KOPT-K1 (cell line): ENCODE measurements around the gene CLEC3B.
"Not testable (repeated sequence)": the region's sequence is repeated elsewhere in the genome, so short reads cannot be mapped to it uniquely, and the experiment has no call there.

Source experiments
- H3K27ac ChIP-seq: fragments of 200-600 bp; sonication (generic); 2 replicates; pipeline ENCODE4 v1.5.1; 2016; ENCODE audit warnings: antibody characterized with exemption, mild to moderate bottlenecking, low read depth, low read length; ENCODE audit not compliant: poor library complexity, severe bottlenecking
- H3K36me3 ChIP-seq: fragments of 200-600 bp; sonication (generic); 2 replicates; pipeline ENCODE4 v1.5.1; 2017; ENCODE audit warnings: antibody characterized with exemption, mild to moderate bottlenecking, low read length, moderate library complexity; ENCODE audit not compliant: insufficient read depth
- H3K9me3 ChIP-seq: fragments of 200-600 bp; sonication (generic); 2 replicates; pipeline ENCODE4 v1.5.1; 2017; ENCODE audit warnings: antibody characterized with exemption, low read length, mild to moderate bottlenecking; ENCODE audit not compliant: insufficient read depth, poor library complexity, severe bottlenecking

Gene CLEC3B, protein sequence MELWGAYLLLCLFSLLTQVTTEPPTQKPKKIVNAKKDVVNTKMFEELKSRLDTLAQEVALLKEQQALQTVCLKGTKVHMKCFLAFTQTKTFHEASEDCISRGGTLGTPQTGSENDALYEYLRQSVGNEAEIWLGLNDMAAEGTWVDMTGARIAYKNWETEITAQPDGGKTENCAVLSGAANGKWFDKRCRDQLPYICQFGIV

DNA sequence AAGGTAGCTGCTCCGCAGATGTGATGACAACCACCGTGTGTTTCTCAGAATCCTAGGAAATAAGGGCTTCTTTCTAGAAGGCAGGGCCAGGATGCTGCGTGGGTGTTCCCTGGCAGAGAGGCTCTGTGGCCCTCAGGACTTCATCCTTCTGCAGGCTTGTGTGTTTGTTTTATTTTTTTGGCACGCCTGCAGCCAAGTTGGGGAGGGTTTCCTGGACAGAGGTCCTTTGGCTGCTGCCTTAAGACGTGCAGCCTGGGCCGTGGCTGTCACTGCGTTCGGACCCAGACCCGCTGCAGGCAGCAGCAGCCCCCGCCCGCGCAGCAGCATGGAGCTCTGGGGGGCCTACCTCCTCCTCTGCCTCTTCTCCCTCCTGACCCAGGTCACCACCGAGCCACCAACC, at the start of gene CLEC3B:
CLEC3B (plus strand) TSS at position 266 of the 400 bp plus-strand sequence; CDS start at position 326, 60 bp downstream.
- Histone ChIP-seq H3K36me3 (no peaks in the 10 kb centered on the region), H3K27ac (no peak within 1 kb of the TSS), H3K9me3 (no peaks in the 10 kb centered on the region)

GRCh38 chr3:44981220-44981619, 44.9 kb upstream of the CLEC3B start:
- H3K9me3 ChIP-seq: no peaks in the 10 kb centered on the region
- peaks cover 26% of the 10 kb centered on the region; the same call in 1 of the 2 replicates for H3K36me3 ChIP-seq
- H3K27ac ChIP-seq: no peak overlapping the region

DNA sequence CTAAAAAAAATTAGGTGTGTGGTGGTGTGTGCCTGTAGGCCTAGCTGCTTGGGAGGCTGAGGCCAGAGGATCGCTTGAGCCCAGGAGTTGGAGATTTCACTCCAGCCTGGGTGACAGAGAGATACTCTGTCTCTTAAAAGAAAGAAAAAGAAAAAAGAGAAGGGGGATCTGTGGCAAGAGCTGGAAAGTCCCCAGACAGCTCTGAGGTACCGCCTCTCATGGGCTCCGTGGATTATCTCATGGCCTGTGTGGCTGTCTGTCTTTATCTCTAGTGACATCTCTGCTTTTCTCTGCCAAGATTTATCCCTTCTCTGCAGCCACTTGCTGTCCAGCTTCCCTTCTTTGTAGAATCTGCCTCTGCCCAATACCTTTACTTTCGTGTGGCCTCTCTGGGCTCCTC, 44.4 kb upstream of the CLEC3B start:
- peaks cover 26% of the 10 kb centered on the region; the same call in 1 of the 2 replicates for H3K36me3 ChIP-seq
- H3K27ac ChIP-seq: no peak overlapping the region
- H3K9me3 ChIP-seq: no peaks in the 10 kb centered on the region

GRCh38 chr3:44982817-44983216, 43.3 kb upstream of the CLEC3B start:
- Histone ChIP-seq H3K27ac (no peak overlapping the region), H3K9me3 (no peaks in the 10 kb centered on the region), H3K36me3 (peaks cover 22% of the 10 kb centered on the region; the same call in 1 of the 2 replicates)

DNA sequence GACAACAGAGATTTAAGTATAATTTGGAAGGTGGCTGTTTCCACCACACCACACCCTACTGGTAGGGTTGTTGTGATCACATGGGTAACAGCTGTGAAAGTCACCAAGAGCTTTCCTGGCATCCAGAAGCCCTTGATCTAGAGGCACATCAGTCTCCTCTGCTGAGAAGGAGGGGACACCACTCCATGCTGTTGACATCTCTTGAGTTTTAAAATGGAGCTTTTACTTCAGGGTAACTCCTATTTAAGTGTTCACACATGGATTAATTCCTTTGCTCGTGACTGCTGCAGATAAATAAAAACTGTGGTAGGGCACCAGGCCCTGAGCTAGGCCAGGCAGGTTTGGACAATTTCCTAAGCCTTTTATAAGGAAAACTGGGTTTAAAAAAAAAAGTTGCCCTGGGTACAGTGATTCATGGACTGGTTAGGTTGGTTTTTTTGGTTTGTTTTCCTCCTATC, 42.6 kb upstream of the CLEC3B start:
- H3K36me3 ChIP-seq: peaks cover 23% of the 10 kb centered on the region
- H3K27ac ChIP-seq: no peak overlapping the region
- H3K9me3 ChIP-seq: no peaks in the 10 kb centered on the region

- Histone ChIP-seq H3K36me3 (peaks cover 30% of the 10 kb centered on the region), H3K9me3 (no peaks in the 10 kb centered on the region), H3K27ac (no peak overlapping the region)
Observed at GRCh38 chr3:44984335-44984734, 41.8 kb upstream of the CLEC3B start.

- H3K9me3 ChIP-seq, H3K27ac ChIP-seq: not testable (repeated sequence)
- H3K36me3 ChIP-seq: peaks cover 45% of the 10 kb centered on the region
Observed at GRCh38 chr3:44986330-44986729, 39.8 kb upstream of the CLEC3B start.

- Histone ChIP-seq H3K36me3 (peaks cover 55% of the 10 kb centered on the region), H3K27ac (no peak overlapping the region), H3K9me3 (no peaks in the 10 kb centered on the region)
Observed at GRCh38 chr3:44987332-44987731, 38.8 kb upstream of the CLEC3B start.

GRCh38 chr3:44988073-44988472, 38.0 kb upstream of the CLEC3B start:
- peaks cover 58% of the 10 kb centered on the region for H3K36me3 ChIP-seq

DNA sequence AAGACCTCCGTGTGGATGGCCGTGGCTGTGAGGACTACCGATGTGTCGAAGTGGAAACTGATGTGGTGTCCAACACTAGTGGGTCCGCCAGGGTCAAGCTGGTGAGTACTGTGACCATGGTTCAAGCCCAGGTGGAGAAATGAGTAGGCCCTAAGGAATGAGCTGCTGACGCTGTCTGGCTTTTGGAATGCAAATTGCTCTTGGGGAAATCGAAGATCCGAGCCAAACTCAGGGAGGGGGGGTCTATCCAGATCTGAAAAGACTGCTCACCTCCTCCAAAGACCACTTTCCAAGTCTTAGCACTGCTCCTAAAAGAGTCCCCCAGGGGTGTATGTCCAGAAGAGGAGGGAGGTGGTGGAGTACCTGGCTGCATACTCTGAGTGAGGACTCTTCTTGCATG, 37.0 kb upstream of the CLEC3B start:
- Histone ChIP-seq H3K27ac (no peak overlapping the region), H3K36me3 (peaks cover 65% of the 10 kb centered on the region), H3K9me3 (no peaks in the 10 kb centered on the region)

More at GRCh38 chr3:44988073-44988472, 38.0 kb upstream of the CLEC3B start:
- H3K9me3 ChIP-seq: no peaks in the 10 kb centered on the region
- no peak overlapping the region for H3K27ac ChIP-seq

DNA sequence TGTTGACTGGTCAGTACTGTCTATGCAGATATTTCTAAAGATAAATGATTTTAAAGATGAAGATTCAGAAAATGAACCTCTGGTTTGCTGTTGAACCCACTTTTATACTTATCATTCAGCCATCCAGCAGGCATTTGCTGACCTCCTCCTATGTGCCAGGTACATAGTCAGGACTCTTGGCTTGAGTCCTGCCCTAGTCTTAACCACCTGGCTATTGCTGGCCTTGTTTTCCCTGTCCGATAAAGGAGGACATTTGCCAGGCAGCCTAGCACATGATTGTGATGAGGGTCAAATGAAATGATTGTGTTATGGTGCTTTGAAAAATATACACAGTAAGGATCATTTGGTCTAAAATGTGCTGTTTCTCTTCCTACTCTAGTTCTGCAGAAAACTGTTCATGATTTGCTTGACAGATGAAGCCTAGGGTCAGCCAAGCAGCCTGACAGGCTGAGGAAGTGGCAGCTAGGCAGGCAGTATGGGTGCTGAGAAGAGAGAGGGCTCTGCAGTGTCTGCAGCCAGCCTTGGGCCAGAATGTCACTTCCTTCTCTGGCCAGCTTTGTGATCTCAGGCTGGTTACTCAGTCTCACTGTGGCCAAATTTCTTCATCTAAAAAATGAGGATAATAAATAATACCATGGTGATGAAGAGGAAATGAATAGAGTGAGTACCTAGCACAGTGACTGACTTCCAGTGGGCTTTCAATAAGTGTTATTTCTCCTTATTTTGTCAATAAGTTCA, 36.3 kb upstream of the CLEC3B start:
- Histone ChIP-seq H3K9me3 (no peaks in the 10 kb centered on the region), H3K27ac (no peak overlapping the region), H3K36me3 (peaks cover 70% of the 10 kb centered on the region)

DNA sequence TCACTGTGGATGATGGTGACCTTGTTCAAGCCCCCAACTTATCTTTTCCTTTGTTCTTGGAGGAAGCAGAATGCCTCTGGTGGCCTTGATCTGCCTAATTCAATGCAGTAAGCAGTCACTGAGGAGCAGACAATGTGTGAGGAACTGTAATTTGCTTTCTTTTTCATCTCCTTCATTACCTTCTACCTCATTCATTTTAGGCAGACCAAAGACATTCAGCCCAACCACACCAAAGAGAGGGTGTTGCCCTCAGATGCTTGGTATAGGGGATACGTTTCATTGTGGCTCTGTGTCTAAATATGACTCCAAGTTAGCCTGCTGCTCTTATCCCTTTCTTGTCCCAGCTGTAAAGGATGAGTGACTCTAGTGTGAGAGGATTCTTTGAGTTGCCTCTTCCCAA, 34.8 kb upstream of the CLEC3B start:
- Histone ChIP-seq H3K27ac (no peak overlapping the region), H3K9me3 (no peaks in the 10 kb centered on the region), H3K36me3 (peaks cover 81% of the 10 kb centered on the region)

GRCh38 chr3:44992555-44993470, 33.3 kb upstream of the CLEC3B start:
- H3K9me3 ChIP-seq: no peaks in the 10 kb centered on the region
- no peak overlapping the region for H3K27ac ChIP-seq
- H3K36me3 ChIP-seq: peaks cover 96% of the 10 kb centered on the region

DNA sequence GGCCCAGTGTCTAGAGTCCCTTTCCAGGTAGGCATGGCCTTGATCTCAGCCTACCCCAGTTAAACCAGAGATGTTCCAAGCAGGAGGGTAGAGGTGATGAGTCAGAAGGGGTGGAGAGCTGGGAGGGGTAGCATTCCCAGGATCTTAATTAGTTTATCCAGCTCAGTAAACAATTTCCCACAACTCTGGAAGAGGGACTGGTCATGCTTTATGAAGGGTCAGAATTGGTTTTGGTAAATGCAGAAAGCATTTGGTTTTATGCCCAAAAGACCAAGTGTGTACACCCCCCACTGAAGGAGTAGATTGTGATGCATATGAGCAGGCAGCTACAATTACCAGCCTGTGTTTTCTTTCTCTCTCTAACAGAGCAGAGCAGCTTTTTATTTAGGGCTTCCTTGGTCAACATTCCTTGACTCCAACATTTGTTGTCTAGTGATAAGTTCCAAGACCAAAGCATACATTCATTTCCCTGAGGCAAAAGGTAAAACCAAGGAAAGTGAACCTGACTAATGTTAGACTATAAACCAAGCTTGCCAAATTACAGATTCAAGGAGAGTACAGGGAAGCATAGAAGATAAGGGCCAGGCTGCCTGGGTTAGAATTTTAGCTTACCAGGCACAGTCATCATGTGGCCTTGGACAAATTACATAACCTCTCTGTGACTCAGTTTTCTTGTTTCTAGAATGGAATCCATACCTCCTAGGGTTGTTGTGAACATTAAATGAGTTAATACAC, 32.5 kb upstream of the CLEC3B start:
- Histone ChIP-seq H3K27ac (no peak overlapping the region), H3K36me3 (peaks cover 100% of the 10 kb centered on the region), H3K9me3 (no peaks in the 10 kb centered on the region)
